Activated CD8-positive, alpha-beta memory T cell treated with anti-CD3 and anti-CD28 coated beads for 48 hours (primary cell): ENCODE data around the gene ZC3HAV1.
"Not testable (repeated sequence)": the region's sequence is repeated elsewhere in the genome, so short reads cannot be mapped to it uniquely, and the experiment has no call there.

Experiments used
- DNase-seq, 3 experiments: peaks; one replicate each; pipeline ENCODE4 v3.0.0-alpha.2; 2020; ENCODE audit warnings: low read depth in 2 of 3, low spot score in 2 of 3

ZC3HAV1 gene

GRCh38 chr7:139109188-139109982 lies at the start of gene ZC3HAV1:
Gene ZC3HAV1 (minus strand): TSS chr7:139109720. CDS start chr7:139109331, 389 bp downstream.
- DNase-seq = peak; percentile 65 to 76 (median 74)

GRCh38 chr7:139153832-139154231 lies 44.3 kb upstream of the ZC3HAV1 start:
- DNase-seq = no peak

- no peak for DNase-seq
These were observed 42.6 kb upstream of the ZC3HAV1 start for GRCh38 chr7:139152149-139152548.

GRCh38 chr7:139139150-139139549 lies 29.6 kb upstream of the ZC3HAV1 start:
- no peak for DNase-seq

- peak; percentile 74 to 85 (median 75) for DNase-seq
These were observed 24.0 kb upstream of the ZC3HAV1 start for GRCh38 chr7:139133335-139134139.

GRCh38 chr7:139132887-139133286 lies 23.4 kb upstream of the ZC3HAV1 start:
- no peak for DNase-seq

- no peak for DNase-seq
These were observed 22.1 kb upstream of the ZC3HAV1 start for GRCh38 chr7:139131601-139132041.

- DNase-seq = not testable (repeated sequence)
These were observed 20.3 kb upstream of the ZC3HAV1 start for GRCh38 chr7:139129814-139130213.

- DNase-seq = no peak
These were observed 18.1 kb upstream of the ZC3HAV1 start for GRCh38 chr7:139127648-139128047.

- DNase-seq = no peak
These were observed 16.1 kb upstream of the ZC3HAV1 start for GRCh38 chr7:139125657-139126056.

GRCh38 chr7:139124995-139125394 lies 15.5 kb upstream of the ZC3HAV1 start:
- not testable (repeated sequence) for DNase-seq

- no peak for DNase-seq
These were observed 14.8 kb upstream of the ZC3HAV1 start for GRCh38 chr7:139124084-139124914.

GRCh38 chr7:139119486-139119849 lies 9.9 kb upstream of the ZC3HAV1 start:
- DNase-seq = no peak

- DNase-seq = no peak
These were observed 9.4 kb upstream of the ZC3HAV1 start for GRCh38 chr7:139118805-139119485.

- no peak for DNase-seq
These were observed 8.8 kb upstream of the ZC3HAV1 start for GRCh38 chr7:139118234-139118804.

GRCh38 chr7:139117599-139118233 lies 8.2 kb upstream of the ZC3HAV1 start:
- no peak for DNase-seq

GRCh38 chr7:139116999-139117398 lies 7.5 kb upstream of the ZC3HAV1 start:
- no peak for DNase-seq

GRCh38 chr7:139115104-139115503 lies 5.6 kb upstream of the ZC3HAV1 start:
- DNase-seq = no peak

GRCh38 chr7:139114585-139114984 lies 5.1 kb upstream of the ZC3HAV1 start:
- DNase-seq = no peak

- no peak for DNase-seq
These were observed 4.5 kb upstream of the ZC3HAV1 start for GRCh38 chr7:139114018-139114417.
